HL-60/S4 (cell line): Measurements from ENCODE around the gene NUP37.
"Not testable (repeated sequence)": the region's sequence is repeated elsewhere in the genome, so short reads cannot be mapped to it uniquely, and the experiment has no call there.

Experiments used
- in situ Hi-C: fragments of 300-500 bp; cut with MboI; formaldehyde crosslinking; loops from 2 replicates; pipeline ENCODE4 v1.14.3; 2022; ENCODE audit warnings: low sequenced_read_pairs

The NUP37 gene

GRCh38 chr12:102119674-102120563 is at the start of gene NUP37, which contains the start of gene PARPBP:
Gene NUP37, minus strand, starts transcription at chr12:102120114. Its CDS starts 1,596 bp downstream, at chr12:102118518.
Gene PARPBP, plus strand, starts transcription at chr12:102120183. Its CDS starts 3,706 bp downstream, at chr12:102123889.
- in situ Hi-C loops, result no loop called here

- in situ Hi-C loops, result no loop called here
These were observed 48.1 kb upstream of the NUP37 start for GRCh38 chr12:102167821-102168604.

- in situ Hi-C loops, result no loop called here
These were observed 43.5 kb upstream of the NUP37 start for GRCh38 chr12:102163383-102163782.

GRCh38 chr12:102155206-102155605 is 35.3 kb upstream of the NUP37 start:
- in situ Hi-C loops, result not testable (repeated sequence)

GRCh38 chr12:102147062-102147587 is 27.2 kb upstream of the NUP37 start:
- in situ Hi-C loops, result not testable (repeated sequence)

GRCh38 chr12:102144221-102144620 is 24.3 kb upstream of the NUP37 start:
- in situ Hi-C loops, result no loop called here

GRCh38 chr12:102142866-102143373 is 23.0 kb upstream of the NUP37 start:
- in situ Hi-C loops, result not testable (repeated sequence)

- in situ Hi-C loops, result not testable (repeated sequence)
These were observed 17.7 kb upstream of the NUP37 start for GRCh38 chr12:102137619-102138018.

- in situ Hi-C loops, result not testable (repeated sequence)
These were observed 11.5 kb upstream of the NUP37 start for GRCh38 chr12:102131442-102131841.

GRCh38 chr12:102130720-102131119 is 10.8 kb upstream of the NUP37 start:
- in situ Hi-C loops, result not testable (repeated sequence)

- in situ Hi-C loops, result not testable (repeated sequence)
These were observed 1.4 kb upstream of the NUP37 start for GRCh38 chr12:102121328-102121727.

GRCh38 chr12:102120886-102121285 is 972 bp upstream of the NUP37 start:
- in situ Hi-C loops, result no loop called here

- in situ Hi-C loops, result no loop called here
These were observed 605 bp upstream of the NUP37 start for GRCh38 chr12:102120564-102120873.

GRCh38 chr12:102118874-102119273 is 1.0 kb downstream of the NUP37 start:
- in situ Hi-C loops, result no loop called here

- in situ Hi-C loops, result no loop called here
These were observed 3.5 kb downstream of the NUP37 start for GRCh38 chr12:102116392-102116791.

- in situ Hi-C loops, result no loop called here
These were observed 5.7 kb downstream of the NUP37 start for GRCh38 chr12:102114212-102114611.

GRCh38 chr12:102110782-102111181 is 9.1 kb downstream of the NUP37 start:
- in situ Hi-C loops, result no loop called here

GRCh38 chr12:102107970-102108369 is 11.9 kb downstream of the NUP37 start:
- in situ Hi-C loops, result no loop called here

- in situ Hi-C loops, result no loop called here
These were observed 13.0 kb downstream of the NUP37 start for GRCh38 chr12:102106905-102107304.

GRCh38 chr12:102096855-102097254 is 23.1 kb downstream of the NUP37 start:
- in situ Hi-C loops, result no loop called here

GRCh38 chr12:102095677-102096263 is 24.1 kb downstream of the NUP37 start:
- in situ Hi-C loops, result no loop called here
